HepG2 (cell line): ENCODE data around the gene TRIM44. TPM values are rescaled to one million over a fixed set of nuclear protein-coding genes. Genes with fewer than 3 reads are reported as not detected.

Experiments used
- ARID5B ChIP-seq: IDR thresholded peaks from 2 replicates; pipeline ENCODE4 v1.4.0; 2020; ENCODE audit warnings: mild to moderate bottlenecking, missing genetic modification reagents
- ATF5 ChIP-seq: sonication (generic); formaldehyde crosslinking; IDR thresholded peaks from 2 replicates; pipeline ENCODE4 v1.4.0; 2020; ENCODE audit warnings: mild to moderate bottlenecking, low read depth, missing genetic modification reagents
- ELK4 ChIP-seq: sonication (generic); formaldehyde crosslinking; IDR thresholded peaks from 2 replicates; pipeline ENCODE4 v1.9.0; 2021; ENCODE audit warnings: missing genetic modification reagents, borderline replicate concordance
- FOXJ3 ChIP-seq: sonication (generic); formaldehyde crosslinking; IDR thresholded peaks from 2 replicates; pipeline ENCODE4 v1.4.0; 2020; ENCODE audit warnings: missing genetic modification reagents, mild to moderate bottlenecking, borderline replicate concordance
- KDM5B ChIP-seq: sonication (generic); formaldehyde crosslinking; IDR thresholded peaks from 2 replicates; pipeline ENCODE4 v1.4.0; 2020; ENCODE audit warnings: missing genetic modification reagents, mild to moderate bottlenecking, borderline replicate concordance
- MAX ChIP-seq: IDR thresholded peaks from 2 replicates; pipeline ENCODE4 v1.6.1; 2012; ENCODE audit warnings: inconsistent platforms
- MED1 ChIP-seq: sonication (generic); formaldehyde crosslinking; IDR thresholded peaks from 2 replicates; pipeline ENCODE4 v1.4.0; 2020; ENCODE audit warnings: missing genetic modification reagents
- MEF2D ChIP-seq: sonication (generic); formaldehyde crosslinking; IDR thresholded peaks from 2 replicates; pipeline ENCODE4 v1.5.1; 2020; ENCODE audit warnings: mild to moderate bottlenecking, missing genetic modification reagents
- MXD4 ChIP-seq: IDR thresholded peaks from 2 replicates; pipeline ENCODE4 v1.6.1; 2016; ENCODE audit warnings: mild to moderate bottlenecking, missing biosample characterization, missing genetic modification reagents
- MYC ChIP-seq: sonication (generic); formaldehyde crosslinking; IDR thresholded peaks from 2 replicates; pipeline ENCODE4 v1.9.0; 2021; ENCODE audit warnings: missing genetic modification reagents, borderline replicate concordance
- MZF1 ChIP-seq: sonication (generic); formaldehyde crosslinking; IDR thresholded peaks from 2 replicates; pipeline ENCODE4 v1.8.1; 2023; ENCODE audit warnings: mild to moderate bottlenecking, missing genetic modification reagents, borderline replicate concordance
- NFE2L2 ChIP-seq: fragments of 150-350 bp; IDR thresholded peaks from 2 replicates; pipeline ENCODE4 v1.6.1; 2014; ENCODE audit warnings: low read length
- RARA ChIP-seq: IDR thresholded peaks from 2 replicates; pipeline ENCODE4 v1.6.1; 2016; ENCODE audit warnings: missing genetic modification reagents, missing compliant biosample characterization
- SATB2 ChIP-seq: sonication (generic); formaldehyde crosslinking; IDR thresholded peaks from 2 replicates; pipeline ENCODE4 v1.5.0; 2020; ENCODE audit warnings: missing genetic modification reagents
- XBP1 ChIP-seq: sonication (generic); formaldehyde crosslinking; IDR thresholded peaks from 2 replicates; pipeline ENCODE4 v1.5.0; 2020; ENCODE audit warnings: missing genetic modification reagents
- ZBTB25 ChIP-seq: IDR thresholded peaks from 2 replicates; pipeline ENCODE4 v1.6.1; 2018; ENCODE audit warnings: missing genetic modification reagents
- ZMYM2 ChIP-seq: sonication (generic); formaldehyde crosslinking; IDR thresholded peaks from 2 replicates; pipeline ENCODE4 v1.8.0; 2022; ENCODE audit warnings: mild to moderate bottlenecking, missing genetic modification reagents
- ZMYM4 ChIP-seq: sonication (generic); formaldehyde crosslinking; IDR thresholded peaks from 2 replicates; pipeline ENCODE4 v1.8.1; 2023; ENCODE audit warnings: mild to moderate bottlenecking, missing genetic modification reagents
- ZNF275 ChIP-seq: sonication (generic); formaldehyde crosslinking; IDR thresholded peaks from 2 replicates; pipeline ENCODE4 v1.8.0; 2022; ENCODE audit warnings: missing genetic modification reagents, mild to moderate bottlenecking, inconsistent platforms, borderline replicate concordance
- ZNF557 ChIP-seq: sonication (generic); formaldehyde crosslinking; IDR thresholded peaks from 2 replicates; pipeline ENCODE4 v1.4.0; 2020; ENCODE audit warnings: missing genetic modification reagents
- polyA plus RNA-seq, 8 experiments: library from polyadenylated mRNA; depleted of rRNA in 3 of 8; stranded (reverse) in 7 of 8; unstranded in 1 of 8; fragments of >200 nt; fragmentation: Illumina TruSeq in 4 of 8; extraction: Trizol in 4 of 8; gene quantifications; 2 replicates each; pipeline versions ENCODE4 v1.2.1 to v1.2.3, GENCODE V29; 2011 to 2016; ENCODE audit warnings: low read depth in 4 of 8, missing spikeins in 1 of 8, mixed read lengths in 1 of 8; ENCODE audit not compliant: insufficient read depth in 1 of 8
- total RNA-seq, 5 experiments: library from RNA; depleted of rRNA; stranded (reverse); fragments of >200 nt; fragmentation: Illumina TruSeq; extraction: Trizol; gene quantifications; 2 replicates each; pipeline ENCODE4 v1.2.3, GENCODE V29; 2016; ENCODE audit warnings: low read depth in 1 of 5
- TF ChIP-seq, protein P1 (sequence below): IDR thresholded peaks from 2 replicates; pipeline ENCODE4 v1.6.1; 2016

Gene TRIM44
- total and polyA plus RNA-seq, 2 of the 13 experiments (the other 11 are each of a cell fraction or from before 2014, with no cell fraction given), result 22.7 to 50.3 TPM

GRCh38 chr11:35662061-35662648, 420 bp upstream of the TRIM44 start (continued):
- peak; percentile 93 for TF ChIP-seq ARID5B
- peak; percentile 90 for TF ChIP-seq MEF2D (CRISPR knock-in tag)
- TF ChIP-seq MZF1 (CRISPR knock-in tag), result no peak
- no peak for TF ChIP-seq MYC (CRISPR knock-in tag)
- peak; percentile 87 for TF ChIP-seq MED1 (CRISPR knock-in tag)
- TF ChIP-seq ELK4, result no peak
- TF ChIP-seq MXD4 (CRISPR knock-in tag), result no peak
- no peak for TF ChIP-seq MAX
- TF ChIP-seq NFE2L2, result no peak
- TF ChIP-seq, protein P1, sequence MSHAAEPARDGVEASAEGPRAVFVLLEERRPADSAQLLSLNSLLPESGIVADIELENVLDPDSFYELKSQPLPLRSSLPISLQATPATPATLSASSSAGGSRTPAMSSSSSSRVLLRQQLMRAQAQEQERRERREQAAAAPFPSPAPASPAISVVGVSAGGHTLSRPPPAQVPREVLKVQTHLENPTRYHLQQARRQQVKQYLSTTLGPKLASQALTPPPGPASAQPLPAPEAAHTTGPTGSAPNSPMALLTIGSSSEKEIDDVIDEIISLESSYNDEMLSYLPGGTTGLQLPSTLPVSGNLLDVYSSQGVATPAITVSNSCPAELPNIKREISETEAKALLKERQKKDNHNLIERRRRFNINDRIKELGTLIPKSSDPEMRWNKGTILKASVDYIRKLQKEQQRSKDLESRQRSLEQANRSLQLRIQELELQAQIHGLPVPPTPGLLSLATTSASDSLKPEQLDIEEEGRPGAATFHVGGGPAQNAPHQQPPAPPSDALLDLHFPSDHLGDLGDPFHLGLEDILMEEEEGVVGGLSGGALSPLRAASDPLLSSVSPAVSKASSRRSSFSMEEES (CRISPR knock-in tag), result peak; percentile 68; the same call in 1 of the 2 replicates
- TF ChIP-seq ZNF557 (CRISPR knock-in tag), result 0 out of 2 replicates have a peak, but pooled peaks have one; percentile 20
- no peak for TF ChIP-seq ZNF275 (CRISPR knock-in tag)
- TF ChIP-seq RARA (CRISPR knock-in tag), result peak; percentile 98
- no peak for TF ChIP-seq ATF5
- TF ChIP-seq XBP1 (CRISPR knock-in tag), result no peak
- 0 out of 2 replicates have a peak, but pooled peaks have one; percentile 26 for TF ChIP-seq ZMYM2 (CRISPR knock-in tag)
- TF ChIP-seq ZMYM4 (CRISPR knock-in tag), result peak; percentile 50
- no peak for TF ChIP-seq SATB2 (CRISPR knock-in tag)
- TF ChIP-seq ZBTB25, result peak; percentile 91
- peak; percentile 87; the same call in 1 of the 2 replicates for TF ChIP-seq FOXJ3 (CRISPR knock-in tag)
- no peak; the same call in 1 of the 2 replicates for TF ChIP-seq KDM5B (CRISPR knock-in tag)
